ENCODE results near the gene DSG3. TPM values are rescaled to one million over a fixed set of nuclear protein-coding genes. Genes with fewer than 3 reads are reported as not detected.

Gene DSG3
- polyA plus RNA-seq (2013, experiment 1 of 2), result not detected
- polyA plus RNA-seq (2013, experiment 2 of 2), result 0.06 TPM

GRCh38 chr18:31447530-31448191 lies at the start of gene DSG3:
Gene DSG3, plus strand, starts transcription at chr18:31447741. Its CDS starts 137 bp downstream, at chr18:31447878.
- H3K27ac ChIP-seq (ENCODE audit: low read depth, low read length), result no peak within 1 kb of the TSS
- H3K4me3 ChIP-seq (ENCODE audit: low read length), result no peak within 1 kb of the TSS
- no peaks in the 10 kb centered on the region for H3K27me3 ChIP-seq (ENCODE audit: insufficient read depth, low read length)
- H3K9me3 ChIP-seq (ENCODE audit: insufficient read depth, low read depth, low read length), result no peaks in the 10 kb centered on the region
- WGBS, result 83% methylated on average over 8 of the region's 9 CpGs
- H3K9ac ChIP-seq (ENCODE audit: low read depth, low read length), result no peak within 1 kb of the TSS
- H3K36me3 ChIP-seq (ENCODE audit: insufficient read depth, low read length), result no peaks in the 10 kb centered on the region
- 0 out of 2 replicates have a peak, but pooled peaks cover 6% of the 10 kb centered on the region for H3K4me1 ChIP-seq (ENCODE audit: insufficient read depth, low read length)

GRCh38 chr18:31398191-31398590 lies 49.4 kb upstream of the DSG3 start:
- no peaks in the 10 kb centered on the region for H3K4me1 ChIP-seq (ENCODE audit: insufficient read depth, low read length)
- 100% methylated on average over 2 of the region's 2 CpGs for WGBS
- H3K27ac ChIP-seq (ENCODE audit: low read depth, low read length), result no peak overlapping the region

GRCh38 chr18:31399306-31400032 lies 48.1 kb upstream of the DSG3 start:
- Histone ChIP-seq H3K27ac (ENCODE audit: low read depth, low read length) (no peak overlapping the region), H3K9me3 (ENCODE audit: insufficient read depth, low read depth, low read length) (no peaks in the 10 kb centered on the region), H3K9ac (ENCODE audit: low read depth, low read length) (no peak overlapping the region), H3K4me1 (ENCODE audit: insufficient read depth, low read length) (no peaks in the 10 kb centered on the region), H3K4me3 (ENCODE audit: low read length) (no peak overlapping the region), H3K27me3 (ENCODE audit: insufficient read depth, low read length) (no peaks in the 10 kb centered on the region), H3K36me3 (ENCODE audit: insufficient read depth, low read length) (no peaks in the 10 kb centered on the region)
- WGBS, result 96% methylated on average over 6 of the region's 6 CpGs

More at GRCh38 chr18:31398191-31398590, 49.4 kb upstream of the DSG3 start:
- Histone ChIP-seq H3K4me3 (ENCODE audit: low read length) (no peak overlapping the region), H3K9ac (ENCODE audit: low read depth, low read length) (no peak overlapping the region), H3K27me3 (ENCODE audit: insufficient read depth, low read length) (no peaks in the 10 kb centered on the region), H3K36me3 (ENCODE audit: insufficient read depth, low read length) (no peaks in the 10 kb centered on the region), H3K9me3 (ENCODE audit: insufficient read depth, low read depth, low read length) (no peaks in the 10 kb centered on the region)

- Histone ChIP-seq H3K36me3 (ENCODE audit: insufficient read depth, low read length) (no peaks in the 10 kb centered on the region), H3K4me1 (ENCODE audit: insufficient read depth, low read length) (no peaks in the 10 kb centered on the region), H3K9ac (ENCODE audit: low read depth, low read length) (no peak overlapping the region), H3K4me3 (ENCODE audit: low read length) (no peak overlapping the region), H3K27me3 (ENCODE audit: insufficient read depth, low read length) (no peaks in the 10 kb centered on the region), H3K9me3 (ENCODE audit: insufficient read depth, low read depth, low read length) (no peaks in the 10 kb centered on the region), H3K27ac (ENCODE audit: low read depth, low read length) (no peak overlapping the region)
- 92% methylated on average over 6 of the region's 6 CpGs for WGBS
These were observed 46.1 kb upstream of the DSG3 start for GRCh38 chr18:31401156-31402025.

GRCh38 chr18:31402026-31402373 lies 45.5 kb upstream of the DSG3 start:
- Histone ChIP-seq H3K36me3 (ENCODE audit: insufficient read depth, low read length) (no peaks in the 10 kb centered on the region), H3K27me3 (ENCODE audit: insufficient read depth, low read length) (no peaks in the 10 kb centered on the region), H3K27ac (ENCODE audit: low read depth, low read length) (no peak overlapping the region), H3K4me3 (ENCODE audit: low read length) (no peak overlapping the region), H3K9ac (ENCODE audit: low read depth, low read length) (no peak overlapping the region), H3K4me1 (ENCODE audit: insufficient read depth, low read length) (no peaks in the 10 kb centered on the region), H3K9me3 (ENCODE audit: insufficient read depth, low read depth, low read length) (no peaks in the 10 kb centered on the region)

GRCh38 chr18:31403409-31403808 lies 44.1 kb upstream of the DSG3 start:
- Histone ChIP-seq H3K9me3 (ENCODE audit: insufficient read depth, low read depth, low read length) (no peaks in the 10 kb centered on the region), H3K36me3 (ENCODE audit: insufficient read depth, low read length) (no peaks in the 10 kb centered on the region), H3K27me3 (ENCODE audit: insufficient read depth, low read length) (no peaks in the 10 kb centered on the region), H3K4me3 (ENCODE audit: low read length) (no peak overlapping the region), H3K9ac (ENCODE audit: low read depth, low read length) (no peak overlapping the region), H3K27ac (ENCODE audit: low read depth, low read length) (no peak overlapping the region), H3K4me1 (ENCODE audit: insufficient read depth, low read length) (no peaks in the 10 kb centered on the region)
- 91% methylated on average over 2 of the region's 2 CpGs for WGBS

GRCh38 chr18:31407649-31408048 lies 39.9 kb upstream of the DSG3 start:
- Histone ChIP-seq H3K27ac (ENCODE audit: low read depth, low read length) (no peak overlapping the region), H3K4me1 (ENCODE audit: insufficient read depth, low read length) (no peaks in the 10 kb centered on the region), H3K9me3 (ENCODE audit: insufficient read depth, low read depth, low read length) (no peaks in the 10 kb centered on the region), H3K27me3 (ENCODE audit: insufficient read depth, low read length) (no peaks in the 10 kb centered on the region), H3K4me3 (ENCODE audit: low read length) (no peak overlapping the region), H3K36me3 (ENCODE audit: insufficient read depth, low read length) (no peaks in the 10 kb centered on the region), H3K9ac (ENCODE audit: low read depth, low read length) (no peak overlapping the region)
- 97% methylated on average over 3 of the region's 3 CpGs for WGBS

GRCh38 chr18:31409276-31409675 lies 38.3 kb upstream of the DSG3 start:
- no peaks in the 10 kb centered on the region for H3K36me3 ChIP-seq (ENCODE audit: insufficient read depth, low read length)
- no peaks in the 10 kb centered on the region for H3K9me3 ChIP-seq (ENCODE audit: insufficient read depth, low read depth, low read length)
- no peak overlapping the region for H3K9ac ChIP-seq (ENCODE audit: low read depth, low read length)
- H3K4me3 ChIP-seq (ENCODE audit: low read length), result no peak overlapping the region
- no peaks in the 10 kb centered on the region for H3K27me3 ChIP-seq (ENCODE audit: insufficient read depth, low read length)
- no peak overlapping the region for H3K27ac ChIP-seq (ENCODE audit: low read depth, low read length)
- H3K4me1 ChIP-seq (ENCODE audit: insufficient read depth, low read length), result no peaks in the 10 kb centered on the region
- 80% methylated on average over 4 of the region's 4 CpGs for WGBS

- H3K36me3 ChIP-seq (ENCODE audit: insufficient read depth, low read length), result no peaks in the 10 kb centered on the region
- 94% methylated on average over 35 of the region's 37 CpGs for whole genome bisulfite sequencing
- H3K4me3 ChIP-seq (ENCODE audit: low read length), result no peak overlapping the region
- H3K9me3 ChIP-seq (ENCODE audit: insufficient read depth, low read depth, low read length), result no peaks in the 10 kb centered on the region
- H3K9ac ChIP-seq (ENCODE audit: low read depth, low read length), result no peak overlapping the region
- H3K4me1 ChIP-seq (ENCODE audit: insufficient read depth, low read length), result no peaks in the 10 kb centered on the region
- no peak overlapping the region for H3K27ac ChIP-seq (ENCODE audit: low read depth, low read length)
- no peaks in the 10 kb centered on the region for H3K27me3 ChIP-seq (ENCODE audit: insufficient read depth, low read length)
These were observed 36.6 kb upstream of the DSG3 start for GRCh38 chr18:31410716-31411483.

GRCh38 chr18:31413137-31413536 lies 34.4 kb upstream of the DSG3 start:
- H3K36me3 ChIP-seq (ENCODE audit: insufficient read depth, low read length), result no peaks in the 10 kb centered on the region
- no peak overlapping the region for H3K27ac ChIP-seq (ENCODE audit: low read depth, low read length)
- no peak overlapping the region for H3K4me3 ChIP-seq (ENCODE audit: low read length)
- H3K9ac ChIP-seq (ENCODE audit: low read depth, low read length), result no peak overlapping the region
- 94% methylated on average over 6 of the region's 6 CpGs for WGBS
- no peaks in the 10 kb centered on the region for H3K27me3 ChIP-seq (ENCODE audit: insufficient read depth, low read length)
- no peaks in the 10 kb centered on the region for H3K4me1 ChIP-seq (ENCODE audit: insufficient read depth, low read length)
- no peaks in the 10 kb centered on the region for H3K9me3 ChIP-seq (ENCODE audit: insufficient read depth, low read depth, low read length)

All from HUES64 (cell line).